ENCODE results near the gene LAMA3.

Gene LAMA3

DNA sequence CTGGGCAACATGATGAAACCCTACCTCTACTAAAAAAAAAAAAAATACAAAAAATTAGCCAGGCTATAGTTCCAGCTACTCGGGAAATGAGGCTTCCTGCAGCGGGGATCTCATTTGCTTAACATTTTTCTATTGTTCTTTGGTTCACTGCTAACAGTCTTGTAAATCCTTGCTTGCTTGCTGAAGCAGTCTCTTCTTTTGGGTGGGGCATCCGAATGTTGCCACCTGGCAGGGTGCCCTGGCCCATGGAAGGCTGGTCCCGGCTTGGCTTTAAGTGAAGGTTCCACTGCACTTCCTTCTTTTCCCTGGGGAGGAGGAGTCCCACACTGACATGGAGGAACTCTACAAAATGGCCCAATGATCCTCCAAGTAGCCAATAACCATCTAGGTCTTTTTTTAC is 20.5 kb upstream of the LAMA3 start:
- no peak overlapping the region for H3K4me3 ChIP-seq (ENCODE audit: low read depth in 1 of 2, low read length in 2 of 2)
- no peaks in the 10 kb centered on the region for H3K4me1 ChIP-seq (ENCODE audit: insufficient read depth, low read length)
- no peak overlapping the region for H2AFZ ChIP-seq (ENCODE audit: low read depth, low read length)
- H3K79me2 ChIP-seq (ENCODE audit: insufficient read depth, low read length), result no peaks in the 10 kb centered on the region
- TF ChIP-seq, protein P1, sequence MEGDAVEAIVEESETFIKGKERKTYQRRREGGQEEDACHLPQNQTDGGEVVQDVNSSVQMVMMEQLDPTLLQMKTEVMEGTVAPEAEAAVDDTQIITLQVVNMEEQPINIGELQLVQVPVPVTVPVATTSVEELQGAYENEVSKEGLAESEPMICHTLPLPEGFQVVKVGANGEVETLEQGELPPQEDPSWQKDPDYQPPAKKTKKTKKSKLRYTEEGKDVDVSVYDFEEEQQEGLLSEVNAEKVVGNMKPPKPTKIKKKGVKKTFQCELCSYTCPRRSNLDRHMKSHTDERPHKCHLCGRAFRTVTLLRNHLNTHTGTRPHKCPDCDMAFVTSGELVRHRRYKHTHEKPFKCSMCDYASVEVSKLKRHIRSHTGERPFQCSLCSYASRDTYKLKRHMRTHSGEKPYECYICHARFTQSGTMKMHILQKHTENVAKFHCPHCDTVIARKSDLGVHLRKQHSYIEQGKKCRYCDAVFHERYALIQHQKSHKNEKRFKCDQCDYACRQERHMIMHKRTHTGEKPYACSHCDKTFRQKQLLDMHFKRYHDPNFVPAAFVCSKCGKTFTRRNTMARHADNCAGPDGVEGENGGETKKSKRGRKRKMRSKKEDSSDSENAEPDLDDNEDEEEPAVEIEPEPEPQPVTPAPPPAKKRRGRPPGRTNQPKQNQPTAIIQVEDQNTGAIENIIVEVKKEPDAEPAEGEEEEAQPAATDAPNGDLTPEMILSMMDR (IDR thresholded peaks at IDR 0.05; ENCODE audit: borderline replicate concordance, extremely low read depth, low read length, poor library complexity, severe bottlenecking), result no peak
- no peak for TF ChIP-seq EZH2 (IDR thresholded peaks at IDR 0.05; ENCODE audit: borderline replicate concordance, low read depth, low read length, severe bottlenecking)
- no peak for ATAC-seq (ENCODE audit: insufficient read depth, low read depth)
- DNase-seq, result no peak
- H3K27me3 ChIP-seq (ENCODE audit: insufficient read depth, low read length, poor library complexity), result peaks cover 16% of the 10 kb centered on the region
- H3K9me3 ChIP-seq (ENCODE audit: insufficient read depth, low read length, severe bottlenecking), result no peaks in the 10 kb centered on the region
- H3K4me2 ChIP-seq (ENCODE audit: insufficient read depth, low read length), result no peak overlapping the region
- H3K9ac ChIP-seq (ENCODE audit: low read depth, low read length), result no peak overlapping the region
- no peak overlapping the region for H3K27ac ChIP-seq (ENCODE audit: low read length)
- H4K20me1 ChIP-seq (ENCODE audit: insufficient read depth, low read length), result no peaks in the 10 kb centered on the region
- no peaks in the 10 kb centered on the region for H3K36me3 ChIP-seq (ENCODE audit: insufficient read depth, low read length)

DNA sequence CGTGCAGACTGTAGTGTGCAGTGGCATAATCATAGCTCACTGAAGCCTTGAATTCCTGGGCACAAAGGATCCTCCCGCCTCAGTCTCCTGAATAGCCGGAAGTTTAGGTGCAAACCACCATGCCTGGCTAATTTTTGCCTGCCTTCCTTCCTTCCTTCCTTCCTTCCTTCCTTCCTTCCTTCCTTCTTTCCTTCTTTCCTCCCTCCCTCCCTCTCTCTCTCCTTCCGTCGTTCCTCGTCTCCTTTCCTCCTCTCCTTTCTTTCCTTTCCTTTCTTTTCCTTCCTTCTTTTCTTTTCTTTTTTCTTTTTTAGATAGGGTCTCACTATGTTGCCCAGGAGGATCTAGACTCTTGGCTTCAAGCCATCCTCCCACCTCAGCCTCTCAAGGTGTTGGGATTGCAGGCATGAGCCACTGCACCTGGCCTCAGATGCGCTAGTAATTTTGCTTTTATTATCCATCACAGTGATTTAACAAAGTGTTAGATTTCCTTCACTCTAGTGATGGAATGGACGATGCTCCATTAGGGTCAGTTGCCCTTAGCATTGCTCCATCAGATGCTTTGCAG is 20.0 kb upstream of the LAMA3 start:
- ATAC-seq (ENCODE audit: insufficient read depth, low read depth), result no peak
- Histone ChIP-seq H3K9me3 (ENCODE audit: insufficient read depth, low read length, severe bottlenecking) (no peaks in the 10 kb centered on the region), H3K79me2 (ENCODE audit: insufficient read depth, low read length) (no peaks in the 10 kb centered on the region), H3K4me3 (ENCODE audit: low read depth in 1 of 2, low read length in 2 of 2) (no peak overlapping the region), H2AFZ (ENCODE audit: low read depth, low read length) (no peak overlapping the region), H3K36me3 (ENCODE audit: insufficient read depth, low read length) (no peaks in the 10 kb centered on the region), H3K4me2 (ENCODE audit: insufficient read depth, low read length) (no peak overlapping the region), H4K20me1 (ENCODE audit: insufficient read depth, low read length) (no peaks in the 10 kb centered on the region), H3K9ac (ENCODE audit: low read depth, low read length) (no peak overlapping the region), H3K27me3 (ENCODE audit: insufficient read depth, low read length, poor library complexity) (peaks cover 16% of the 10 kb centered on the region), H3K4me1 (ENCODE audit: insufficient read depth, low read length) (no peaks in the 10 kb centered on the region), H3K27ac (ENCODE audit: low read length) (no peak overlapping the region)
- no peak for DNase-seq
- TF ChIP-seq, protein P1 (IDR thresholded peaks at IDR 0.05; ENCODE audit: borderline replicate concordance, extremely low read depth, low read length, poor library complexity, severe bottlenecking), result no peak
- TF ChIP-seq EZH2 (IDR thresholded peaks at IDR 0.05; ENCODE audit: borderline replicate concordance, low read depth, low read length, severe bottlenecking), result no peak

DNA sequence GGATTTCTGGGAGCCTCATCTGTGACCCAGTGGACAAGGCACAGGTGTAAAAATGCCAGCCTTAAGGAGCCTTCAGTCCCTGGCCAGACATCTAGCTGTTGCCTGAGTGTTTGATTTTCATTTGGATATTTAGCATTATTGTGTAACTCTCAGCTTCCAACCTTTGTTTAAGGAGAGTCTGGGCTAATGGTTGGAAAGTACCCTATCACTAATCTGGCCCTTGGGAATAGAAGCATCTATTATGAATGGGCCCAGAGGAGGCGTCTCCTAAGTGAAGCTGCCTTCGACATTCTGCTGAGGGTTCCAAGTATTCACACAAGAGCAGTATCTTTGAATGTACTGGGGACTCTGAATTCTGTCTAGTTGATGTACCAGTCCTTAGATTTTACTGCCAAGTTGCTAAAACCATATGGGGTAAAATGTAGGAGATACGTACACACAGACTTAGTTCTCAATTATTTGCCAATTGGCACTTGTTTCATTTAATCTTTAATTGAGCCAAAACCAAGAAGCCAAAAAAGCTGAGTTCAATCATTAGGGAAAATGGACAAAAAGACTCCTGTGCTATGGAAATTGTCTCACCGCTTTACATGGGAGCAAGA is 19.3 kb upstream of the LAMA3 start:
- Histone ChIP-seq H3K79me2 (ENCODE audit: insufficient read depth, low read length) (no peaks in the 10 kb centered on the region), H3K27ac (ENCODE audit: low read length) (no peak overlapping the region), H3K9me3 (ENCODE audit: insufficient read depth, low read length, severe bottlenecking) (no peaks in the 10 kb centered on the region), H3K36me3 (ENCODE audit: insufficient read depth, low read length) (no peaks in the 10 kb centered on the region), H4K20me1 (ENCODE audit: insufficient read depth, low read length) (no peaks in the 10 kb centered on the region), H3K4me1 (ENCODE audit: insufficient read depth, low read length) (no peaks in the 10 kb centered on the region), H2AFZ (ENCODE audit: low read depth, low read length) (no peak overlapping the region), H3K4me3 (ENCODE audit: low read depth in 1 of 2, low read length in 2 of 2) (no peak overlapping the region), H3K9ac (ENCODE audit: low read depth, low read length) (no peak overlapping the region), H3K27me3 (ENCODE audit: insufficient read depth, low read length, poor library complexity) (peaks cover 12% of the 10 kb centered on the region), H3K4me2 (ENCODE audit: insufficient read depth, low read length) (no peak overlapping the region)
- TF ChIP-seq, protein P1 (IDR thresholded peaks at IDR 0.05; ENCODE audit: borderline replicate concordance, extremely low read depth, low read length, poor library complexity, severe bottlenecking), result no peak
- ATAC-seq (ENCODE audit: insufficient read depth, low read depth) (no peak), DNase-seq (no peak)

All from DND-41 (cell line).